Articular chondrocyte of knee joint (primary cell): Measurements from ENCODE around the gene CER1. TPM values are rescaled to one million over a fixed set of nuclear protein-coding genes. Genes with fewer than 3 reads are reported as not detected.

Source experiments
- total RNA-seq: library from RNA; depleted of rRNA; stranded (reverse); fragments of >200 nt; gene quantifications from 2 replicates; pipeline ENCODE4 v1.2.3, GENCODE V29; 2012

The CER1 gene
- total RNA-seq = not detected in 2 replicates

GRCh38 chr9:14722391-14723035 lies at the start of gene CER1:
Gene CER1 (minus strand): TSS chr9:14722733. CDS start chr9:14722672, 61 bp downstream.

GRCh38 chr9:14693251-14693861 lies 29.2 kb downstream of the CER1 start, which contains the start of gene ZDHHC21:
Gene ZDHHC21 (minus strand): TSS chr9:14693432. CDS start chr9:14674340, 19,092 bp downstream.

Other genes starting within 250 kb of the CER1 start
- 15.5 and 15.9 TPM in 2 replicates for gene ZDHHC21, start 29.3 kb downstream of the CER1 start, total RNA-seq
- 0.13 and 0.22 TPM in 2 replicates for gene FREM1, start 187.7 kb upstream of the CER1 start, total RNA-seq